Stimulated activated CD8-positive, alpha-beta memory T cell treated with anti-CD3 and anti-CD28 coated beads, Interleukin-12 subunit alpha, Interleukin-12 subunit beta, amount 100 ng/mL, for 24 hours (primary cell): ENCODE data around the gene CRB1.

Experiments
- DNase-seq: peaks from one replicate; pipeline ENCODE4 v3.0.0-alpha.2; 2020; ENCODE audit errors: extremely low read depth

The CRB1 gene

DNA sequence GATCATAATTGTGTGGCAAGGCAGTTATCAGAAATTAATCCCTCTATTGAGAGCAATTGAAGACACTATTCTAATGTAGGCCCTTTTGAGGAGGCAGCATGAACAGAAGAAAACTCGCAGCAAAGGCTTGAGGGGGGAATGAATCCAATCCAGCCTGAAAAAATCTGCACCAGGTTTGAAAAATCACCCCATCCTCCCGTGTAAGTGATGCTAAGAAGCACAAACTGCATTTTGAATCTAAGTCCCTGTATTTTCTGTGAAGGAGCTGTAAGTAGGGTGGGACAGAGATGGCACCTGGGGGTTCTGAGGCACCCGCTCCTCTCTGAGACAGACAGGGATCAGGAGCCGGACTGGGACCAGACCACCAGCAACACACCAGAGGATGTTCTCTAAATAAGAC, at the start of gene CRB1:
Gene CRB1 (plus strand): TSS at position 241 of the 400 bp plus-strand sequence. CDS start 161 bp downstream, outside the sequence.
- no peak for DNase-seq

DNA sequence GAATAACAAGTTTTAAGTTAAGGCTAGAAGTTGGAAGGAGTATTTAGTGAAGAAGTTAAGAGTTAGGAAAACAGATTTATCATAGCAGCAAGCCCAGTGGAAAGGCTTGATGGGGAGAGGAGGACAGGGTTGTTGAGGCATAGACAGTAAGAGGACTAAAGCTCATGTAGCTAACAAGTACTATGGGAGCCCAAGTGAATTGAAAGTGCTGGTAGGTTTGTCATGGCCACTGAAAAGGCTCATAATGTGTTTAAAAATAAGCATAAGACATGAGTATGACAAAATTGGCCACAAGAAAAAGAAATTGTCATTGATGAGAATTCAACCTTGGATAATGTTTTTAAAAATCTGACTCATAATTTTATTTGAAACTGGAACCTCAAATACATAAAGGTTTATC, 49.2 kb upstream of the CRB1 start:
- no peak for DNase-seq

DNA sequence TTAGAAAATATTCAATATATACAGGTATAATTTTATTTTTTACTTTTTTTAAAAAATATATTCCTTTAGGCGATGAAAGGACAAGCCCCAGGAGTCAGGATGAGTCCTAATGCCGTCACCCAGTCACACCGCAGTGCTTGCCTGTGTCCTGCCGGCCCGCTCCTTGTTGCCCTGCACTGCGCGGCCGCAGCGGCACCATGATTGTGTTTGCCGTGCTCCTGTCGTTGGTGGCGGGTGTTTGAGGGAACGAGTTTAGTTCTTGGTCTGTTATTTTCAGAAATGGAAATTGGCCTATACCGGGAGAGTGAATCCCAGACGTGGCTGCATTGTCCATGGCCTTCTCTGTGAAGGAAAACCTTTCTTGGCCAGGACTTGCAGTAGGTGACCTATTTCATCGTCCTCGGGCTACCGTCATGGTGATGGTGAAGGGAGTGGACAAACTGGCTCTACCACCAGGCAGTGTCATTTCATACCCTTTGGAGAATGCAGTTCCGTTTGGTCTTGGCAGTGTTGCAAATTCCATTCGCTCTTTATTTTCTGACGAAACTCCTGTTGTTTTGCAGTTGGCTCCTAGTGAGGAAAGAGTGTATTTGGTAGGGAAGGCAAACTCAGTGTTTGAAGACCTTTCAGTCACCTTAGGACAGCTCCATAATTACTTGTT, 45.9 kb upstream of the CRB1 start:
- DNase-seq, result no peak

DNA sequence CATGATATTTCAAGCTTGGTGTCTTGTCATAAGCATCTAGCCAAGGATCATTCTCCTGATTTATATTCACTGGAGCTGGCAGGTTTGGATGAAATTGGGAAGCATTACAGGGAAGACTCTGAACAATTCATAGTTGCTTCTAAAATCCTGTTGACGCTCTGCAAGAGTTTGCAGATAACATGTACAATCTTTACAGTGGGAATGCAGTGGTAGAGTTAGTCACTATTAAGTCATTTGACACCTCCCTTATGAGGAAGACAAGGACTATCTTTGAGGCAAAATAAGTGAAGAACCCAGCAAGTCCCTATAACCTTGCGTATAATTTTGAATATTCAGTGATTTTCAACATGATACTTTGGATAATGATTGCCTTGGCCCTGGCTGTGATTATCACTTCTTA, 45.3 kb upstream of the CRB1 start:
- DNase-seq, result no peak

DNA sequence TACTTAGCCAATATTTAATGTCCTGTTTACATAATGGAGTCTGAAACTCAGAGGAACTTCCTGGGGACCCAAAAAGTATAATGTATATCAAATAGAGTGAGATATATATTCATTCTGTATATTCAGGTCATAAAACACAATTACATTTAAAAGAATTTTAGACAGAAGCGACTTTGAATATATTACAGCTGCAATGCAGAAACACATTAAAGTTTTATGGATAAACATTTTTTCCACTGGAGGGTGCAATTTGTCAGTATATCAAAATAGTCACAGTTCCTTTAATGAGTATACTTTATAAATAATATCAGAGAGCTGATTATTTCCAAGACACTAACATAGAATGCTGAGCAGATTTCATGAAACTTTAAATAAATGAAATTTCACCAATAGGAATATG, 43.9 kb upstream of the CRB1 start:
- no peak for DNase-seq

DNA sequence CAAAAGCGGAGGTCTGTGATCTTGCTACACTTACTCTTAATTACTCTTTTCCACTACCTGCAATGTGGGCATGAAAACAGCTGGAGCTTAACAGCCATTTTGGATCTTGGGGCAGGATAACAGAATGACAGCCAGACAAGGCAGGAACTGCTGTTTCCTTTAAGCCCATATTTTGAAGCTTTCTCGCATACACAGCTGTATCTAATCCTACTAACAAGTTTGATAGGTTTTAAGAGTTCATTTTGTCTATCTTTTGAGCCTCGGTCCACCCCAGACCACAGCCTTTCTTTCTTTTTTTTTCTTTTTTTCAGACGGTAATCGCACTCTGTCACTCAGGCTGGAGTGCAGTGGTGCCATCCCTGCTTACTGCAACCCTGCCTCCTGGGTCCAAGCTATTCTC, 42.4 kb upstream of the CRB1 start:
- DNase-seq, result no peak

DNA sequence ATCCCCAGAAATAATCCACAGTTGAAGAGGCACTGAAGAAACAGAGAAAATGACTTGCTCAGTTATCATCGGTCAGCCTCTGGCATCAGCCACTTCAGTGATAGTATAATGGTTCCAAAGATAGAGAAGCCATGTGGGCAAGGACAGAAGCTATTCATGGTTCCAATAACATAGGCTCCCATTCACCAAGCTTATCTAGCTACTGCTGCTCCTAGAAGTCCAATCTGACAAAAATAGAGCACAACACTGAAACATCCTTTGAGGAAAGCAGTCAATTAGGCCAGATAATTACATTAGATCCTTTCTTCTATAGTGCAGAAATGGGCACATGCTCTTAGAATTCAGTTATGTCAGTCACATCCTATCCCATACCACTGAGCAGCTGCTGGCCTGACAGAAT, 33.5 kb upstream of the CRB1 start:
- DNase-seq, result no peak

DNA sequence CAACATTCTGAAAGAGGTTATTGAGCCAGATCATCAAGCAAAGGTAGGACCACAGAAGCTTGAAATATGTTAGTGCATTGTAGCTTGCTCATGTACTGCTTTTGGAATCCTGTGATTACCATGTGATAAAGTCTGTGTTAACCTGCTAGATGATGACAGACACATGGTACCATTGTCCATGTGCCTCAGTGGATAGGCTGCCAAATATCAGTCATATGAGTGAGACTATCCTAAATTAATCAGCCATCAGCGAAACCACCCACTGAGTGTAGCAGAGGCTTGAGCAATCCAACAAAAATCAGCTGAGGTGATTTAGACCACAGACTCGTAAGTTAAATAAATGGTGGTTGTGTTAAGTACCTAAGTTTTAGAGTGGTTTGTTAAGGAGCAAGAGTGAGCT, 32.7 kb upstream of the CRB1 start:
- no peak for DNase-seq

DNA sequence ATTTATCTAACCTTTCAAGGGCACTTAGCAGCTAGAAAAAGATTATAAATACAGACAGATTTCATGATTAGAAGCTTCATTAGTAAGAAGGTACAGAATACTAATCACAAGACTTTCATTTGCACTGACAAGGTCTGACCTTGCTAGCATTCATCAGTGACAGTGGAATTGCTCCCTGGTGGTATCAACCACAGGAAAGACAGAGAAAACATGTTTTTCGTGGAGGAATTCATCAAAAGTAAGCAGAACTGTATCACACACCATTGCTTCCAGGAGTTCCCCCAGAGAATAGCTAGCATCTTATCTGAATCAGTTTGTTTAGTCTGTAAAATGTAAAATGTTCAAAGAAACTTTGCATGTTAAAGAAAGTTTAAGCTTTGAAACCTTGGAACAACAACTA, 20.6 kb upstream of the CRB1 start:
- no peak for DNase-seq

DNA sequence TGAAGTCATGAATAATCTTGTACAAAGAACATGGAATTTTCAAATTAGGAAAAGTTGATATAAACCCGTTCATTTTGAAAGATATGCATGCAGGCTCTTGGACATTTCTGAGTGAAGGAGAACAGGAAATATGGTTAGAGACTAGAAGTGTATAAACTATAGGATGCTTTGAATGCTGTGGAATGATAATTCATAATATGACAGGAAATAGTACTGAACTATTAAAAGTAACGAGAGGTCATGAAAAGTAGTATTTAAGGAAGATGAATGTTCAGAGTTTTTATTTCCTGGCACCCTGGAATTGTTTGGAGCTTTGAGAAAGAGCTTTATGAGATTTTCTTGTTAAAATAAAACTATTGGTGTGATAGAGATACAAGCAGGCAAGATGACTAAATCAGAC, 18.7 kb upstream of the CRB1 start:
- DNase-seq, result no peak

DNA sequence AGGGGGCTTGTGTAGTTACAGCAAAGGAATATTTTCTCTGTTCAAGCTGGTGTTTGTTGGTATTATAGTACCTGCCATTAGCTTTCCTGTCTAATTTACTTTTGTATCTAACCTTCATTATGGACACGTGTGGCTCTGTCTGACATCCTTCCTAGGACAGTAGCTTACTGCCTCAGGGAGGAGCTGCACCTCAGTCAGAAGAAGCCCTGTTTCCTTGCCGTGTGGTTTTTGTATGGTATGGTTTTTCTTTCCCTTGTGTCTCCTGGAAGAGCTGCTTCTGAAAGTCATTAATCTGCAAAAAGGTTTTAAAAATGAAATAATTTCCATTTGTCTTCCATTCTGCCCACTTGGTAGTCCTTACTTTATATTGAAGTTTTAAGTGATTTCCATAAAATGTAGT, 17.4 kb upstream of the CRB1 start:
- no peak for DNase-seq

DNA sequence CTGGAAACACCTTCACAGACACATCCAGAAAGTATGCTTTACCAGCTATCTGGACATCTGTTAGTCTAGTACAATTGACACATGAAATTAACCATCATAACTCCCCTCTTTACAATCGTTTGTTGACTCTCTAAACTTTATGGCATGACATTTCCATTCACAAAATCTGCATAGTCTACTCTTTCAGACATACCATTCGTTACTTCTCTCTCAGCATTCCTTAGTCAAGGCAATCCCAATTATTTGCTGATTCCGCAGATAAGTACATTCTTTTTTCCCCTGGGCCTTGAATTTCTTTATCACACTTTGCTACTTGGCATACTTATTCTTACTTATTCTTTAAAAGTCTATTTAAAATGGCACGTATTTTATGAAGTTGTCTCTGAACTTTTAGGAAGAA, 15.1 kb upstream of the CRB1 start:
- no peak for DNase-seq

DNA sequence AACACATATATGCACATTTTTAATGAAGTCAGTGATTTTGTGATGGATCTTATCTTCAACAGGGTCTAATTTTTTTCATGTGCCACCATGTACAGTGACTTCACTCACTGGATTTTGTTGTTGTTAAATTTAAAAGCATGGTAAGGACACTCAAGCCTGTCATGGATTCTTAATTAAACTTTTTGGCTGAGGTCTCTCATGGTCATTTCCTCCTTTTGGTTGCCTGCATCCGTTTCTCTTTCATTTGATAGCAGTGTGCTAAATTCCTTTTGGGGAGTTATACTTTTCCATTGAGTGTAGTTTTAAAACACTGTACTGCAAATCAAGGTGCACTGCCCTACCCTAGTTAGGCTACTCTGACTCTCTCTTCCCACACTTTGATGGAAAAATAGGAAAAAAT, 13.2 kb upstream of the CRB1 start:
- no peak for DNase-seq

DNA sequence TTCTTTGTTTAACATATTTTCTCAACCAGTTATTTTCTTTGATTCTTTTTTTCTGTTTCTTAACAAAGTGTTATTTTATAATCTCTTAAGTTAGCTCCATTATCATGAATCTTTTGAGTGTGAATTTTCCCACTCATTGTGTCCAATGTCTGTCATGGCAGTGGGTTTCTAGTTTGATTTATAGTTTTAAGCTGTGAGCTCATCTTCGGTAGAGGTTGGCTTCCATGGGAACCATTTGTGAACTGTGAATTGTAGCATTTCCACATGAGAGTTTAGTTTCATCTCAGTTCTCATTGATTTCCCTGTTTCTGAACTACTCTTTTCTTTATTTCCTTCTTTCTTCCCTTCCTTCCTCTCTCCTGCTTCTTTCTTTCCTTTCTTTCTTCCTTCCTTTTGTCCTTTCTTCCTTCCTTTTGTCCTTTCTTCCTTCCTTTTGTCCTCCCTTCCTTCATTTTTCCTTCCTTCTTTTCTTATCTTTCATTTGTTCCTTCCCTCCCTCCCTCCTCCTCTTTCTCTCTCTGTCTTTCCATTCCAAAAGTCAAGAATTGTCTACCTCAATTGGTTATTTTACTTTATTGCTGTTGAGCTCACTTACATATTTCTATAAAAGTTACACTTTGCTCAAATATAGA, 3.0 kb upstream of the CRB1 start:
- no peak for DNase-seq

DNA sequence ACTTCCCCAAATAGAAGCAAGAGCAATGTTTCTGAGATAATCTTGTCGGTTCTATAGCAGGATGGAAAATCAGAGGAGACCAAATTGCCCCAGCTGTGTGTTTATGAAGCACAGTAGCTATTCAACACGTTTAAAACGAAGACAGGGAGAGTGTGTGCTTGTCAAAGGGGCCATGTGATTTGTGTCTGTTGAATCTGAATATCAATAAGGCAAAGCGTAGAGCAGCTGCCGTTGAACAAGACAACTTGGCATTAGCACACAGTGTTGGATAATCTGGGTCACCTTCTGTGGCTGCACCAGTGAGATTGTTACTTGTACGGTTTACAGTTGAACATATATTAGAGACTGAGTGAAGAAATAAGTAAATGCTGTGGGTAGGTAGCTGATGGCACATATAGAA, 1.0 kb downstream of the CRB1 start:
- no peak for DNase-seq

DNA sequence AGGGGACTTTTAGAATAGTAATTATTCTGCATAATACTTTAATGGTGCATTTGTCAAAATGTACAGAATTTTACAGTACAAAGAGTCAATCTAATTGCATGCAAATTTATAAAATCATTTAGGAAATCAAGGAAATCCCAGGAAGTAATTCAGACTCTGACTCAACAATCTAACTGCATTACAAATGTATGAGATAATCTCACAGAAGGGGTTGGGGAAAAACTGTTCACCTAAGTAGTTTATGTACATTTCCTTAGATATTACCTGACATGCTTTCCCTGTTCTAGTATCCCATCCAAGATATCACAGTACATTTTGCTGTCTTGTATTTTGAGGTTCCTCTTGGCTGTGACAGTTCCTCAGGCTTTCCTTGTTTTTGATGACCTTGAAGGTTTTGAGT, 4.7 kb downstream of the CRB1 start:
- no peak for DNase-seq

DNA sequence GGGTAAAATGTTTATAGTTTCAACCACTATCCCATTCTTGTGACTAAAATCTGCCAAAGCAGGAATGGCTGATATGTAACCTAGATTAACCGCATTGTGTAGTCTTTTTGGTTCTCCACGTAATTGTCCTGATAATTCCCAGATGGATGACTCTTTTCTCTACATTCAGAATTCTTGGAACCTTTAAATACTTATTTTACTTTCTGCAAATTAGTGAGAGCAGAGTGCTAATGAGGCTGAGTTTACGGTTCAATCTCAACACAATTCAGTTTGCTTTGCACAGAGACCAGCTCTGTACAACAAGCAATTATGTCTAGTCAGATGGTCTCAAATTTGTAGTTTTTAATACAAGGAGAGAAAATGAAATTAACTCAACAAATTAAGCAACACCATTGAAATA, 9.1 kb downstream of the CRB1 start:
- no peak for DNase-seq

DNA sequence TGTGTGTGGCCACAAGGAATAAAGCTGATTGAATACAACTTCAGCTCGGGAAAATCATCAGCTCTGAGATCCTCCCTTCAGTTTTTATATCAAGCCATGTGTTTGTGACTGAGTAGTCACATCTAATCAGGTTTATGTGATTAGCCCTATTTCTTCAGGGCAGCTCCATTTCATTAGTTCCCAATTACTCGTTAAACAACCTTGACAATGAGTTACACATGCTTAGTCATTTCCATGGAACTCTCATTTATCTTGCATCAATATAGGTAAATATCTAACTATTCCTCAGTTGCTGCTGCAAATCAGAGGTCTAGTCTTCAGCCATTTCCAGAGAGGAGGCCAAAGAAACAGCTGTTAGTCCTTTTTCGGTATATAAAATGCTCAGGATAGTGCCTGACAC, 16.3 kb downstream of the CRB1 start:
- no peak for DNase-seq

DNA sequence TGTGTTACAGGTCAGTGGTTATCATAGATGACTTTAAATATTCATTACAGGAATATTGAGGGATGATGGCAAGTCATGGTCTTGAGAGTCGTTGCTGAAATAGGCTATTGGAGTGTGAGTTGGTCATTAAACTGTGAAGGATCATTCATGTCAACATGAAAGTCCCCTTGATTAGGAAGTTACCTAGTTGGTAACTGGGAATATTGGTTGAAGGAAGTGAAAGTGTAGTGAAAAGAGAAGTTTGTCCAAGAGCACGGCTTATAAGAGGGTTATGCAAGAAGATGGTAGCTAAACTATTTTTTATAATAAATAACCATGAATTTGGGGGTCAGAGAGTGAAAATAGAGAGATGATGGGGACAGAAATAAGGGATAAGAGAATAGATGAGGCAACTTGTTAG, 16.9 kb downstream of the CRB1 start:
- no peak for DNase-seq

DNA sequence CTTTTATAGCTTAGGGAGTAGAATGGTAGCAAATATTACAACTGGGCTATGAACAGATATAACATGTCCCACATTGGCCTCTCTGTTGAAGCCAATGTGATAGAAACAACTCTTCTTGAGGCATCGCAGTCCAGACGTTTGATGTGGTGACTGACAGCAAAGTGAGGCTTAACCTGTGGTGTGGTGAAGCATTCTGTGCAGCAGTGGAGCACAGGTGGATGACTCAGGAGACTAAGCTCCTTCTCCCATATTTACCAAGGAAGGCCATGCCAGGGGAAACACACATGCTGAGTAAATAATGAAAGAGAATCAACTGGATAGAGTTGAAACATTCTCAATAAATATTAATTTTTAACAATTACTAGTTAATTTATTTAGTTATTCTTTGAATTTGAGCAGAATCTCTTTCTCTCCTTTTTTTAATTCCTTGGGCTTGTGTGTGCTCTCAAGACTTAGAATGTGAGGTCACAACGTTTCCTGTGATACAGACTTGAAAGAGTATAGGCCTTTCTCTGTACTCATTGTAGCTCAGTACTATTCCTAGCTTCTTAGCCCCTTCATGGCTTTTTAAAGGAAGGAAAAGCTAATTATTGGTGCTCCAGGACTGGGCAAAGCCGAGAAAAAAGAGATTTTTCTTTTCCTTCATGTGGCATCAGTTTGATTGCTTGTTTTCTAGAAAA, 17.6 kb downstream of the CRB1 start:
- no peak for DNase-seq

DNA sequence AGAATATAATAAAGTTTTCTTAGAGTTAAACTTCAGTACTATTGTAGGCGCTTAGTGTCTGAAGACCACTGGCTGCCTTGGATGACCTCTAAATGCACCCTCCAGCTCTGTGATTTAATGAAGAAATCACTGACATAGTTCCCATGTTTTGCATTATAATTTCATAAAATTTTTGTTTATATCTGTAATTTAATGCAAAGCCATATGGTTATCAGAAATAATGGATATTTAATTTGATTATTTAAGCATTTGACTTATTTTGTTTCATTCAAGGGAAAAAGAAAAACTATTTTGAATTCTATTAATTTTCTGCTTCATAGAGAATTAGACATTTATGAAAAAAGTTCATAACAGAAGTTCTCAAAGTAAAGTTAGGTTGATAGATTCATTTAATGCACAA, 18.6 kb downstream of the CRB1 start:
- no peak for DNase-seq

DNA sequence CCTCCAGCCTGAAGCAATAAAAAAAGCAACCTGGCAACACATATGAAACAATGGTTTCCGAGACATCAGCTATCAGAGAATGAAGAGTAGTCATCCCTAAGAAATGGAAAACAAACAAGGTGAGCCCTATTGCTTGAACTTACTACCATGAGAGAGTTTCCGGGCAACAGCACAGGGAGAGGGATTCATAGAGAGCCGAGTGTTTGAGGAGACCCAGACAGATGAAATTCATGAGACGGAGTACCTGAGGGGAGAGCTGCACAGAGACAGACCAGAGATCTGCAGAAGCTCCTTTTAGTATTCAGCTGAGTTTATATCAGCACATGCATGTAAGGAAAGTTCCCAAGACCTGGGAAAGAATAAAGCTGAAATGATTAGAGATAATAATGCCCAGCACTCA, 19.8 kb downstream of the CRB1 start:
- DNase-seq, result no peak

DNA sequence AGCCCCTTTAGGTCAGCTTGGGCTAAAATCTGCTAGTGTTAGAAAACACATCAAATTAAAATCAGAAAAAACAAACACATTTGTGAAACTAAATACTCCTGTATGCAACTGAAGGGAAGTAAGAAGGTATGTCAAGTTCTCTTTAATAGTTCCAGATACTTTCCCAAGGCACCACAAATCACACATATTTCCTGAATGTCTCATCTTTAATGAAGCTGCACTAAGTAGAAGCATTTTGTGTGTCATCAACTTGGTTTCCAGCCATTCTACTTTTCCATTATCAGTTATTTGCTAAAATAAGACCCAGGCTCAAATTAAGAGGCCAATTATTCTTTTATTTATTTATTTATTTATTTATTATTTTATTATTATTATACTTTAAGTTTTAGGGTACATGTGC, 34.7 kb downstream of the CRB1 start:
- no peak for DNase-seq

DNA sequence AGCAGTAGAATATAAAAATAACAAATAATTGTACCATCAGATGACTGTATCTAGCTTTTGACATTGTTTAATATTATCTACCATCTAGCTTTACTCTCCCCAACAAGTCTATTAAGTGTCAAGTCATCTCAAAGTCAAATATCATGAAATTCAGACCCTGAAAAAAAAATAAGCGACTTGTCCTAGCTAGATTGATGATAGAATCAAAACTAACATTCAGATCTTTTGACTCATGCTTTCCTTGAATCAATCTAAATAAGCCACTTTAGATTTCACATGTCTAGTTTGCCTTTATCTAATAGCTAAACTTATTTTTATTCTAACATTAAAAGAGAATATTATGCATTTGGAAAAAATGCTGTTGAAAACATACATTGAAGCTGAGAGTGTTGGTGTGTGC, 35.4 kb downstream of the CRB1 start:
- no peak for DNase-seq
